GM12872 (cell line): ENCODE results near the gene MYO3B.

Source experiments
- TF ChIP-seq, protein P1 (sequence below): IDR thresholded peaks from 3 replicates; pipeline ENCODE4 v1.5.1; 2011; ENCODE audit warnings: low read depth, mild to moderate bottlenecking, low read length, moderate library complexity; ENCODE audit not compliant: insufficient read depth

MYO3B gene

GRCh38 chr2:170202437-170202836 lies 24.5 kb downstream of the MYO3B start:
- TF ChIP-seq, protein P1, sequence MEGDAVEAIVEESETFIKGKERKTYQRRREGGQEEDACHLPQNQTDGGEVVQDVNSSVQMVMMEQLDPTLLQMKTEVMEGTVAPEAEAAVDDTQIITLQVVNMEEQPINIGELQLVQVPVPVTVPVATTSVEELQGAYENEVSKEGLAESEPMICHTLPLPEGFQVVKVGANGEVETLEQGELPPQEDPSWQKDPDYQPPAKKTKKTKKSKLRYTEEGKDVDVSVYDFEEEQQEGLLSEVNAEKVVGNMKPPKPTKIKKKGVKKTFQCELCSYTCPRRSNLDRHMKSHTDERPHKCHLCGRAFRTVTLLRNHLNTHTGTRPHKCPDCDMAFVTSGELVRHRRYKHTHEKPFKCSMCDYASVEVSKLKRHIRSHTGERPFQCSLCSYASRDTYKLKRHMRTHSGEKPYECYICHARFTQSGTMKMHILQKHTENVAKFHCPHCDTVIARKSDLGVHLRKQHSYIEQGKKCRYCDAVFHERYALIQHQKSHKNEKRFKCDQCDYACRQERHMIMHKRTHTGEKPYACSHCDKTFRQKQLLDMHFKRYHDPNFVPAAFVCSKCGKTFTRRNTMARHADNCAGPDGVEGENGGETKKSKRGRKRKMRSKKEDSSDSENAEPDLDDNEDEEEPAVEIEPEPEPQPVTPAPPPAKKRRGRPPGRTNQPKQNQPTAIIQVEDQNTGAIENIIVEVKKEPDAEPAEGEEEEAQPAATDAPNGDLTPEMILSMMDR: no peak

- TF ChIP-seq, protein P1: no peak
Measured at GRCh38 chr2:170204298-170204951, 26.5 kb downstream of the MYO3B start.

DNA sequence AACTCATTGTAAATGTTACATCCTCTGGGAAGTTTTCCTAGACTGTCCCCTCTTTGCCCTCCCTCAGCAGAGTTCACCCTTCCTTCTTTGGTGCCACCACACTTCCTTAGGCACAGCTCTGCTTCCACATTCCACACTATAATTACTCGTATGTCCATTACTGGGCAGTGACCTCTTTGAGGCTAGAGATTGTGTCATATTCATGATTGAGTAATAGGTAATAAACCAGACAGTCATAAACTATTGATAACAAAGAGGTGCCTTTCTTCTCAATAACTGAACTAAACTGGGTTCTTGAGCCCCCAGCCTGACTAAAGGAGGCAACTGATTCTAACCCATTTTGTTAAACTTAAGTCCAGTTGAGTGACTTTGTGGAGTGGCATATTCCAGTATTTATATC lies 28.3 kb downstream of the MYO3B start:
- TF ChIP-seq, protein P1: no peak

DNA sequence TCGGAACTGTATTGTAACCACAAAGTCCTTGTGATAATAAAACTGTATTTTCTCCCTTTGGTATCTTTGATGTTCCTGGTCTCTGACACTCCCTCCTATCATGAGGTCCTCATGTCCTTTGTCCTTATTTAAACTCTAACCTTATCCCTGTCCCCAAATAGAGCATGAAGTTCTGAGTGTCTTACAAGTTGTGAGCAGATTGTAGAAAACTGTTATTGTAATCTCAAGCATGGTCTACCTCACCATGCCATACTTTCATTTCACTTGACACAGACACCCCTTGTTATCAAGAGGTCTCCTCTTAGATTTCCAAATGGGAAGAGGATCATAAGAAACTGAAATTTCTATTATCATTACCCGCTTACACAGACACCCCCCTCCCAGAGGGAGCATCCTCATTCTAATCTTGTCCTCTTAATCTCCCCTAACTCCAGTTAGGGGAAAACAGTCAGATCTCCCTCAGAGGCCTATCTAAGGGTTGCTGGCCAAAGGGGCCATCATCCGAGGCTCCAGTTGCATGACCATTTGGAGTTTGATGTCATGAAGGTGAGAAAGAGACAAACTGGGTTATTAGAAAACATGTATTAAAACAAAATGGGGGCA lies 29.0 kb downstream of the MYO3B start:
- TF ChIP-seq, protein P1: no peak

GRCh38 chr2:170207901-170208300 lies 30.0 kb downstream of the MYO3B start:
- TF ChIP-seq, protein P1: no peak

- TF ChIP-seq, protein P1: no peak
Measured at GRCh38 chr2:170208967-170209366, 31.0 kb downstream of the MYO3B start.

DNA sequence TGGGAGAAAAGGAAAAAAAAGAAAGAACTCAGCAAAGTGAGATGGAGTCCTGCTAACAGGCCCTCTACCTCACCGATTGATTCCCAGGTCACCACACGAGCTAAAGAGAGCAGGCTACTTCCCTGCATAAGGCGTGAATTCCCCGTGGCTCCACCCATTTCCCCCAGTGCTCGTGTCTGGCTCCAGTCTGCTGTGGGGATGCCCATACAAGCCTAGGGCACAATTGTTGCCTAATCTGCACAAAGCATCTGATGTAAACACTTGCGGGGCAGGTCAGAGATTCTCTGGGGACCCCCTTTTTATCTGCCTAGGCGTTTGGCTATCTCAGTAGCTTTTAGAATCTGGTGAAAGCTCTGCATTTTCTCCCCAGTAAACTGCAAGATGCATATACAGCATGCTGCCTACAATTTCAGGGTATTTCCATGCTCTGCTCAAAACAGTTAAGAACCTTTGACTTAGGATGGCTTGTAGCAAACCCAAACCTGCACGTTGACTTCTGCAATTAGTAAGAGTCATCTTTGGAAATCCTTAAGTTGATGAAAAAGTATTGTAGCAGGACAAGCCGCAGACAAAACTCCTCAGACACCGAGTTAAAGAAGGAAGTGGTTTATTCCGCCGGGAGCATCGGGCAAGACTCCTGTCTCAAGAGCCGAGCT lies 34.8 kb downstream of the MYO3B start:
- TF ChIP-seq, protein P1: no peak
